SK-N-MC (cell line): Measurements from ENCODE around the gene SIX2.

Experiments used
- EZH2 ChIP-seq: fragments of 200-600 bp; sonication (generic); IDR thresholded peaks from one replicate; pipeline ENCODE4 v1.6.1; 2017; ENCODE audit warnings: antibody characterized with exemption
- FOXP2 ChIP-seq: optimal IDR thresholded peaks from 2 replicates; pipeline ENCODE3; 2011; ENCODE audit warnings: mild to moderate bottlenecking, moderate library complexity; ENCODE audit not compliant: insufficient read depth; ENCODE audit errors: extremely low read length, control extremely low read depth
- POLR2AphosphoS5 ChIP-seq: IDR thresholded peaks from 2 replicates; pipeline ENCODE4 v1.6.1; 2012; ENCODE audit warnings: mild to moderate bottlenecking, low read depth, low read length, borderline replicate concordance

GRCh38 chr2:45006041-45006941, 3.0 kb downstream of the SIX2 start:
- TF ChIP-seq EZH2, result no peak
- TF ChIP-seq POLR2AphosphoS5, result no peak
- TF ChIP-seq FOXP2, result no peak
